Measurements from ENCODE around the gene CPNE7.

GRCh38 chr16:89565506-89566372 lies 9.8 kb upstream of the CPNE7 start:
- TF ChIP-seq, protein P1, sequence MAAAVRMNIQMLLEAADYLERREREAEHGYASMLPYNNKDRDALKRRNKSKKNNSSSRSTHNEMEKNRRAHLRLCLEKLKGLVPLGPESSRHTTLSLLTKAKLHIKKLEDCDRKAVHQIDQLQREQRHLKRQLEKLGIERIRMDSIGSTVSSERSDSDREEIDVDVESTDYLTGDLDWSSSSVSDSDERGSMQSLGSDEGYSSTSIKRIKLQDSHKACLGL (CRISPR knock-in tag; IDR thresholded peaks at IDR 0.05; ENCODE audit: borderline replicate concordance, poor library complexity, severe bottlenecking): no peak
- TF ChIP-seq, protein P2, sequence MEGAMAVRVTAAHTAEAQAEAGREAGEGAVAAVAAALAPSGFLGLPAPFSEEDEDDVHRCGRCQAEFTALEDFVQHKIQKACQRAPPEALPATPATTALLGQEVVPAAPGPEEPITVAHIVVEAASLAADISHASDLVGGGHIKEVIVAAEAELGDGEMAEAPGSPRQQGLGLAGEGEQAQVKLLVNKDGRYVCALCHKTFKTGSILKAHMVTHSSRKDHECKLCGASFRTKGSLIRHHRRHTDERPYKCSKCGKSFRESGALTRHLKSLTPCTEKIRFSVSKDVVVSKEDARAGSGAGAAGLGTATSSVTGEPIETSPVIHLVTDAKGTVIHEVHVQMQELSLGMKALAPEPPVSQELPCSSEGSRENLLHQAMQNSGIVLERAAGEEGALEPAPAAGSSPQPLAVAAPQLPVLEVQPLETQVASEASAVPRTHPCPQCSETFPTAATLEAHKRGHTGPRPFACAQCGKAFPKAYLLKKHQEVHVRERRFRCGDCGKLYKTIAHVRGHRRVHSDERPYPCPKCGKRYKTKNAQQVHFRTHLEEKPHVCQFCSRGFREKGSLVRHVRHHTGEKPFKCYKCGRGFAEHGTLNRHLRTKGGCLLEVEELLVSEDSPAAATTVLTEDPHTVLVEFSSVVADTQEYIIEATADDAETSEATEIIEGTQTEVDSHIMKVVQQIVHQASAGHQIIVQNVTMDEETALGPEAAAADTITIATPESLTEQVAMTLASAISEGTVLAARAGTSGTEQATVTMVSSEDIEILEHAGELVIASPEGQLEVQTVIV (CRISPR knock-in tag; IDR thresholded peaks at IDR 0.05; ENCODE audit: borderline replicate concordance): no peak
- TF ChIP-seq TEAD4 (IDR thresholded peaks at IDR 0.05; ENCODE audit: low read length) (no peak), TEAD4 (CRISPR knock-in tag; IDR thresholded peaks at IDR 0.05; ENCODE audit: borderline replicate concordance) (no peak), ATF1 (CRISPR knock-in tag; IDR thresholded peaks at IDR 0.05) (no peak), ATF1 (tag; IDR thresholded peaks at IDR 0.05) (0 out of 2 replicates have a peak, but pooled peaks have one; percentile 4), EGR1 (conservative IDR thresholded peaks at IDR 0.05) (no peak), ARNT (IDR thresholded peaks at IDR 0.05) (no peak), ZNF77 (CRISPR knock-in tag; IDR thresholded peaks at IDR 0.05) (no peak)
- TF ChIP-seq, protein P3, sequence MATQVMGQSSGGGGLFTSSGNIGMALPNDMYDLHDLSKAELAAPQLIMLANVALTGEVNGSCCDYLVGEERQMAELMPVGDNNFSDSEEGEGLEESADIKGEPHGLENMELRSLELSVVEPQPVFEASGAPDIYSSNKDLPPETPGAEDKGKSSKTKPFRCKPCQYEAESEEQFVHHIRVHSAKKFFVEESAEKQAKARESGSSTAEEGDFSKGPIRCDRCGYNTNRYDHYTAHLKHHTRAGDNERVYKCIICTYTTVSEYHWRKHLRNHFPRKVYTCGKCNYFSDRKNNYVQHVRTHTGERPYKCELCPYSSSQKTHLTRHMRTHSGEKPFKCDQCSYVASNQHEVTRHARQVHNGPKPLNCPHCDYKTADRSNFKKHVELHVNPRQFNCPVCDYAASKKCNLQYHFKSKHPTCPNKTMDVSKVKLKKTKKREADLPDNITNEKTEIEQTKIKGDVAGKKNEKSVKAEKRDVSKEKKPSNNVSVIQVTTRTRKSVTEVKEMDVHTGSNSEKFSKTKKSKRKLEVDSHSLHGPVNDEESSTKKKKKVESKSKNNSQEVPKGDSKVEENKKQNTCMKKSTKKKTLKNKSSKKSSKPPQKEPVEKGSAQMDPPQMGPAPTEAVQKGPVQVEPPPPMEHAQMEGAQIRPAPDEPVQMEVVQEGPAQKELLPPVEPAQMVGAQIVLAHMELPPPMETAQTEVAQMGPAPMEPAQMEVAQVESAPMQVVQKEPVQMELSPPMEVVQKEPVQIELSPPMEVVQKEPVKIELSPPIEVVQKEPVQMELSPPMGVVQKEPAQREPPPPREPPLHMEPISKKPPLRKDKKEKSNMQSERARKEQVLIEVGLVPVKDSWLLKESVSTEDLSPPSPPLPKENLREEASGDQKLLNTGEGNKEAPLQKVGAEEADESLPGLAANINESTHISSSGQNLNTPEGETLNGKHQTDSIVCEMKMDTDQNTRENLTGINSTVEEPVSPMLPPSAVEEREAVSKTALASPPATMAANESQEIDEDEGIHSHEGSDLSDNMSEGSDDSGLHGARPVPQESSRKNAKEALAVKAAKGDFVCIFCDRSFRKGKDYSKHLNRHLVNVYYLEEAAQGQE (IDR thresholded peaks at IDR 0.05; ENCODE audit: borderline replicate concordance): no peak
- TF ChIP-seq, protein P3 (CRISPR knock-in tag; IDR thresholded peaks at IDR 0.05; ENCODE audit: low read depth): no peak
- TF ChIP-seq, protein P4, sequence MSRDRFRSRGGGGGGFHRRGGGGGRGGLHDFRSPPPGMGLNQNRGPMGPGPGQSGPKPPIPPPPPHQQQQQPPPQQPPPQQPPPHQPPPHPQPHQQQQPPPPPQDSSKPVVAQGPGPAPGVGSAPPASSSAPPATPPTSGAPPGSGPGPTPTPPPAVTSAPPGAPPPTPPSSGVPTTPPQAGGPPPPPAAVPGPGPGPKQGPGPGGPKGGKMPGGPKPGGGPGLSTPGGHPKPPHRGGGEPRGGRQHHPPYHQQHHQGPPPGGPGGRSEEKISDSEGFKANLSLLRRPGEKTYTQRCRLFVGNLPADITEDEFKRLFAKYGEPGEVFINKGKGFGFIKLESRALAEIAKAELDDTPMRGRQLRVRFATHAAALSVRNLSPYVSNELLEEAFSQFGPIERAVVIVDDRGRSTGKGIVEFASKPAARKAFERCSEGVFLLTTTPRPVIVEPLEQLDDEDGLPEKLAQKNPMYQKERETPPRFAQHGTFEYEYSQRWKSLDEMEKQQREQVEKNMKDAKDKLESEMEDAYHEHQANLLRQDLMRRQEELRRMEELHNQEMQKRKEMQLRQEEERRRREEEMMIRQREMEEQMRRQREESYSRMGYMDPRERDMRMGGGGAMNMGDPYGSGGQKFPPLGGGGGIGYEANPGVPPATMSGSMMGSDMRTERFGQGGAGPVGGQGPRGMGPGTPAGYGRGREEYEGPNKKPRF (IDR thresholded peaks at IDR 0.05; ENCODE audit: low read depth, low read length): no peak

Data from K562 (cell line).